ENCODE measurements around the gene ADCY7.

ADCY7 gene

GRCh38 chr16:50296807-50297206 is 30.5 kb downstream of the ADCY7 start:
- DNase-seq (ENCODE audit: low spot score), result no peak
- FAIRE-seq, result no peak

- FAIRE-seq (no peak), DNase-seq (ENCODE audit: low spot score) (no peak)
These were observed 31.1 kb downstream of the ADCY7 start for GRCh38 chr16:50297301-50298074.

GRCh38 chr16:50298075-50298460 is 31.7 kb downstream of the ADCY7 start:
- no peak for FAIRE-seq
- no peak for DNase-seq (ENCODE audit: low spot score)

- no peak for DNase-seq (ENCODE audit: low spot score)
- FAIRE-seq, result no peak
These were observed 32.5 kb downstream of the ADCY7 start for GRCh38 chr16:50298591-50299507.

GRCh38 chr16:50299508-50300105 is 33.3 kb downstream of the ADCY7 start:
- DNase-seq (ENCODE audit: low spot score) (no peak), FAIRE-seq (no peak)

GRCh38 chr16:50300942-50301625 is 34.7 kb downstream of the ADCY7 start:
- FAIRE-seq (no peak), DNase-seq (ENCODE audit: low spot score) (no peak)

- no peak for FAIRE-seq
- peak; percentile 64 for DNase-seq (ENCODE audit: low spot score)
These were observed 35.5 kb downstream of the ADCY7 start for GRCh38 chr16:50301626-50302471.

- FAIRE-seq, result no peak
These were observed 36.2 kb downstream of the ADCY7 start for GRCh38 chr16:50302472-50303005.

GRCh38 chr16:50303041-50303604 is 36.8 kb downstream of the ADCY7 start:
- DNase-seq (ENCODE audit: low spot score), result no peak

More at GRCh38 chr16:50302472-50303005, 36.2 kb downstream of the ADCY7 start:
- no peak for DNase-seq (ENCODE audit: low spot score)

GRCh38 chr16:50303605-50304466 is 37.5 kb downstream of the ADCY7 start:
- no peak for FAIRE-seq
- no peak for DNase-seq (ENCODE audit: low spot score)

More at GRCh38 chr16:50303041-50303604, 36.8 kb downstream of the ADCY7 start:
- no peak for FAIRE-seq

- no peak for FAIRE-seq
- no peak for DNase-seq (ENCODE audit: low spot score)
These were observed 38.4 kb downstream of the ADCY7 start for GRCh38 chr16:50304467-50305440.

GRCh38 chr16:50305441-50306061 is 39.2 kb downstream of the ADCY7 start:
- FAIRE-seq (no peak), DNase-seq (ENCODE audit: low spot score) (no peak)

- no peak for FAIRE-seq
- DNase-seq (ENCODE audit: low spot score), result no peak
These were observed 39.9 kb downstream of the ADCY7 start for GRCh38 chr16:50306287-50306686.

- no peak for FAIRE-seq
- no peak for DNase-seq (ENCODE audit: low spot score)
These were observed 42.0 kb downstream of the ADCY7 start for GRCh38 chr16:50308237-50308965.

- FAIRE-seq (no peak), DNase-seq (ENCODE audit: low spot score) (no peak)
These were observed 42.8 kb downstream of the ADCY7 start for GRCh38 chr16:50309156-50309526.

- FAIRE-seq (no peak), DNase-seq (ENCODE audit: low spot score) (no peak)
These were observed 43.4 kb downstream of the ADCY7 start for GRCh38 chr16:50309527-50310307.

Data from RCC 7860 (cell line).